ENCODE measurements around the gene MAU2.

Gene MAU2

DNA sequence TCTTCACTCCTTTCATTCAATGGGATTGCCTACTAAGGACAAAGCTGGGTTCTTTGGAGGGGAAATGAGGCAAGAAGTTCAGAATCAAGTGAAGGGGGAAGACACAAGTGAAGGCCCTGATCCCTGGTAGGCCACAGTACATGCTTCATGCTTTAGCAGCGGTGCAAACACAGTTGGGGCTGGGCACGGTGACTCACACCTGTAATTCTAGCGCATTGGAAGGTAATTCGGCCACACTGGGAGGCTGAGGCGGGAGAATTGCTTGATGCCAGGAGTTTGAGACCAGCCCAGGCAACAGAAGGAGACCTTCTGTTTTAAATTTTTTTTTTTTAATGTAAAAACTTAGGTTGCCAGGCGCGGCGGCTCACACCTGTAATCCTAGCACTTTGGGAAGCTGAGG, 61.5 kb downstream of the MAU2 start:
- TF ChIP-seq CTCF (IDR thresholded peaks at IDR 0.05), result no peak
- H3K27me3 ChIP-seq (ENCODE audit: control insufficient read depth, insufficient read depth, low read length), result no peaks in the 10 kb centered on the region
- no peak overlapping the region for H2AFZ ChIP-seq
- H3K9ac ChIP-seq, result no peak overlapping the region
- no peak overlapping the region for H3K27ac ChIP-seq
- H3K36me3 ChIP-seq (ENCODE audit: control insufficient read depth, insufficient read depth, low read length), result no peaks in the 10 kb centered on the region
- peaks cover 10% of the 10 kb centered on the region for H3K79me2 ChIP-seq
- H3K4me3 ChIP-seq (ENCODE audit: low read depth, low read length), result no peak overlapping the region
- H3K9me3 ChIP-seq (ENCODE audit: control insufficient read depth, low read length), result no peaks in the 10 kb centered on the region
- peaks cover 22% of the 10 kb centered on the region for H3K4me1 ChIP-seq
- no peak overlapping the region for H3K4me2 ChIP-seq (ENCODE audit: low read length)

DNA sequence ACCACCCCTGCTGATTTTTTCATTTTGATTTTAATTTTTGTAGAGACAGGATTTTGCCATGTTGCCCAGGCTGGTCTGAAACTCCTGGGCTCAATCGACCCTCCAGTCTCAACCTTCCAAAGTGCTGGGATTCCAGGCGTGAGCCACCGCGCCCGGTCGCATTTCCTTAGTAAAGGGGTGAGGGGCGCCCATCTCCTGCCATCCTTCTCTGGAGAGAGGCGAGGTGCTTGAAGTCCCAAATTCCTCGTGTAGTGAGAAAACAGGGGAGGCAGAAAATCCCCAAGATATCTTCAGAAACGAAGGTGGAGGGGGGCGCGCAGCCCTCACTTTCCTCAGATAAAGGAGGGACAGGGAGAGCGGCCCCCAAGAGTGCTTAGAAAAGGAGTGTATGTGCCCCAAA, 63.9 kb downstream of the MAU2 start:
- Histone ChIP-seq H3K4me2 (ENCODE audit: low read length) (peak overlapping the region; percentile 96), H2AFZ (peak overlapping the region; percentile 85), H3K9me3 (ENCODE audit: control insufficient read depth, low read length) (no peaks in the 10 kb centered on the region), H3K4me3 (ENCODE audit: low read depth, low read length) (peak overlapping the region; percentile 81), H3K36me3 (ENCODE audit: control insufficient read depth, insufficient read depth, low read length) (no peaks in the 10 kb centered on the region), H3K9ac (no peak overlapping the region), H3K79me2 (peaks cover 14% of the 10 kb centered on the region), H3K4me1 (peaks cover 24% of the 10 kb centered on the region), H3K27me3 (ENCODE audit: control insufficient read depth, insufficient read depth, low read length) (no peaks in the 10 kb centered on the region), H3K27ac (no peak overlapping the region)
- no peak for TF ChIP-seq CTCF (IDR thresholded peaks at IDR 0.05)

DNA sequence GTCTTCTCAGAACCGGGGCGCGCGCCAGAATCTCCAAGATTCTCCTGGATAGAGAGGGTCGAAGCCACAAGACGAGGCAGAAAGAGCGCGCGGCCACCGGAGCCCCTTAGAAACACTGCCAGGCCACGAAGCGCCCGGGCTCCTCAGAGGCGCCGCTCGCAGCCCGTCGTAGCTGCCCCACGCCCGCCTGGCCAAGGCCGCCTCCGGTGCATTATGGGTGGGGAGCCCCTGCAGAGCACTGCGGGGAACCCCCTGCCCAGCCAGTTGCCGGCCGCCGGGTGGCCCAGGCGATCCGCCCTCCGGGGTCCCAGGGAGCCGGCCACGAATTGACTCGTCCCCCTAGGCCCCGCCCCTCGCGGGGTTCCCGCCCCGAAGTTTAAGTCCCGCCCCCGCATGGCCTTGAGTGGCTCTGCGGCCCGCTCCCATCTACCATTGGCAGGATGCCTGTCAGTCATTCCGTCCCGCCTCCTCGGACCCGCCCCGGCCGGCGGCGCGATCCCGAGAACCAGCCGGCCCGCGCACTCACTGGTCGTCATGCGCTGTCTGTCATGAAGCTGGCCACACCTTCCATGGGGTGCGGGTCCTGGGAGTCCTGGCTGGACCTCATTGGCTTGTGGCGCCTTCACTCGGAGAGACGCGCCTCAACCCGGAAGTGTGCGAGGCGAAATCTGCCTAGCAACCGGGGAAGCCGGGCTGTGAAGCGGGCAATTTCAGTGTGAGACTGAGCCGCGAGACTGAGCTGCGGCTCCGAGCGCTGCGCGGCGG, 64.7 kb downstream of the MAU2 start:
- Histone ChIP-seq H3K79me2 (peaks cover 14% of the 10 kb centered on the region), H2AFZ (peak overlapping the region; percentile 85), H3K4me2 (ENCODE audit: low read length) (peak overlapping the region; percentile 96), H3K4me1 (peaks cover 24% of the 10 kb centered on the region), H3K9ac (peak overlapping the region; percentile 42), H3K36me3 (ENCODE audit: control insufficient read depth, insufficient read depth, low read length) (no peaks in the 10 kb centered on the region), H3K27me3 (ENCODE audit: control insufficient read depth, insufficient read depth, low read length) (no peaks in the 10 kb centered on the region), H3K4me3 (ENCODE audit: low read depth, low read length) (peak overlapping the region; percentile 81), H3K27ac (peak overlapping the region; percentile 57), H3K9me3 (ENCODE audit: control insufficient read depth, low read length) (no peaks in the 10 kb centered on the region)
- peak; percentile 21 for TF ChIP-seq CTCF (IDR thresholded peaks at IDR 0.05)

DNA sequence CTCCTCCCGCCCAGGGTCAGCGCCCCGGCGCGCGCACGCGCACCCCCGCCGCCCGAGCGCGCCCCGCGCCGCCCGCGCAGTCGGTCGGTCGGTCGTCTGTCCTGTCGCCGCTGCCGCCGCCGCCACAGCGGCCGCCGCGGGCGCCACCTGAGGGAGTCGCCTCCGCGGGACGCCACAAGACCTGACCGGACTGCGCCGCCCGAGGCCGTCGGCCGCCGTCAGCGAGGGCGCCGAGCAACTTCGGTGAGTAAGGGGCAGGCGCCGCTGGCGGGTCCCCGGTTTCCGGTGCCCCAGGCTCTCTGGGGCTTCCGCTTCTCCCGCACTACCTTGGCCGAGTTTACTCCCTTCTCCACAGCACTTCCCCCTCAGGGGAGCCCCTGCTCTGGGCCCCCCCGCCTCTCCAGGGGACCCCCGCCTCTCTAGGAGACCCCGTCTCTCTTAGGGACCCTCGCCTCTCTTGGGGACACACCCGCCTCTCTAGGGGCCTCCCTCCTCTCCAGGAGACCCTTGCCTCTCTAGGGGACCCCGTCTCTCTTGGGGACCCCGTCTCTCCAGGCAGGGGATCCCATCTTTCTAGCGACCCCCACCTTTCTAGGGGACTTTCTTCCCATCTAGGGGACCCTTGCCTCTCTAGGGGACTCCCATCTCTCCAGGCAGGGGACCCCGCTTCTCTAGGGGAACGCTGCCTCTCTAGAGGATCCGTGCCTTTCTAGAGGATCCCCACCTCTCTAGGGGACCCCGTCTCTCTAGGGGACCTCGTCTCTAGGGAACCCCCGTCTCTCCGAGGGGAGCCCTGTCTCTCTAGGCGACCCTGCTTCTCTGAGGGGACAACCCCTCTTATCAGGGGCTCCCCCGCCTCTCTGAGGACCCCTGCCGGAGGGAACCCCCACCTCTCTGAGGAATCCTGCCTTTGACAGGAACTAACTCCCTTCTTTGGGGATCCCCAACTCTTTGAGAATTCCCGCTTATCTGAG, 65.6 kb downstream of the MAU2 start:
- H3K9me3 ChIP-seq (ENCODE audit: control insufficient read depth, low read length), result no peaks in the 10 kb centered on the region
- peaks cover 24% of the 10 kb centered on the region for H3K4me1 ChIP-seq
- TF ChIP-seq CTCF (IDR thresholded peaks at IDR 0.05), result no peak
- peak overlapping the region; percentile 96 for H3K4me2 ChIP-seq (ENCODE audit: low read length)
- peak overlapping the region; percentile 64 for H3K9ac ChIP-seq
- H3K4me3 ChIP-seq (ENCODE audit: low read depth, low read length), result peak overlapping the region; percentile 81
- H3K79me2 ChIP-seq, result peaks cover 18% of the 10 kb centered on the region
- no peaks in the 10 kb centered on the region for H3K27me3 ChIP-seq (ENCODE audit: control insufficient read depth, insufficient read depth, low read length)
- peak overlapping the region; percentile 43 for H2AFZ ChIP-seq
- peak overlapping the region; percentile 48 for H3K27ac ChIP-seq
- no peaks in the 10 kb centered on the region for H3K36me3 ChIP-seq (ENCODE audit: control insufficient read depth, insufficient read depth, low read length)
